GM12892 (cell line): ENCODE results near the gene EXOC5.

Experiments used
- POLR2A ChIP-seq: IDR thresholded peaks from 2 replicates; pipeline ENCODE4 v1.6.1; 2011; ENCODE audit warnings: low read depth, low read length, control low read depth
- POLR2AphosphoS5 ChIP-seq: IDR thresholded peaks from 2 replicates; pipeline ENCODE4 v1.6.1; 2011; ENCODE audit warnings: low read depth, low read length, control low read depth
- TAF1 ChIP-seq: IDR thresholded peaks from 2 replicates; pipeline ENCODE4 v1.6.1; 2011; ENCODE audit warnings: low read depth, mild to moderate bottlenecking, control low read depth, low read length, borderline replicate concordance

DNA sequence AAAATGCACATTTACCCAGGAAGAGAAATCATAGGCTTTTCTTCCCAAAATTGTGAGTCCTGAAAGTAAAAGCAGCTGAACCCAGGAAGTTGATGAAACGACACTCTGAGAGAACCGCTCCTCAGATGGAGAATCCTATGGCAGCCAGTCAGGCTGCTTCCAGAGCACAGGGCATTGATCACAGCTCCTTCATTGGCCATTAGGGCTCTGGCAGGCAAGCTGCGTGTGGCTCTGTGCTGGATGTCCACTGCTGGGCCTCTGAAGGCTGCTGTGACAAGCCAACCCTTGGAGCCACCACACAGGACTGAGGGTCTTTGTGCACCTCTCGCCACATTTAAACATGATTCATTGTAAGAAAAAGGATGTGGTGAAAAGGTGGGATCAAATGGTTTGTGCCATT lies 89.4 kb downstream of the EXOC5 start:
- TF ChIP-seq POLR2AphosphoS5, result no peak
- no peak for TF ChIP-seq POLR2A
- TF ChIP-seq TAF1, result no peak
